A549 (cell line): ENCODE measurements around the gene PPP1R18. TPM values are rescaled to one million over a fixed set of nuclear protein-coding genes. Genes with fewer than 3 reads are reported as not detected.
"Not testable (repeated sequence)": the region's sequence is repeated elsewhere in the genome, so short reads cannot be mapped to it uniquely, and the experiment has no call there.

ENCODE experiments used
- ATAC-seq, 2 experiments: fragments of 200-7000 bp in 1 of 2; fragments of >200 bp in 1 of 2; cut with Nextera tagmentation in 1 of 2; cut with Tn5 transposase in 1 of 2; 3 replicates each; pipeline versions ENCODE4 v1.8.0 to v1.9.1; 2018 to 2020; ENCODE audit warnings: mild to moderate bottlenecking in 1 of 2, moderate library complexity in 1 of 2
- CTCF ChIA-PET: fragments of 300-600 bp; sonication (Branson Sonifier 250); formaldehyde crosslinking; extraction: SDS; loops from one replicate; lab custom pipeline; 2021; ENCODE audit warnings: antibody characterized with exemption, inconsistent platforms; lab: Yijun Ruan, JAX
- POLR2A ChIA-PET: fragments of 350-600 bp; formaldehyde crosslinking; extraction: SDS; loops from one replicate; lab custom pipeline; 2021; ENCODE audit warnings: antibody characterized with exemption, inconsistent platforms; lab: Yijun Ruan, JAX
- DNase-seq, 2 experiments: peaks; one replicate each; pipeline versions ENCODE4 v3.0.0 to v3.0.0-alpha.2; 2011 to 2016; ENCODE audit warnings: low read depth in 1 of 2, low spot score in 1 of 2
- FAIRE-seq: peaks from 2 replicates; lab custom pipeline; 2011; peaks lifted over from hg19 to GRCh38; lab: Jason Lieb, UNC
- H3K27ac ChIP-seq, 2 experiments: fragments of >200 bp; sonication (Bioruptor Twin); formaldehyde crosslinking; 3 replicates each; pipeline ENCODE4 v1.5.1; 2016 to 2017
- H3K4me1 ChIP-seq: fragments of >200 bp; sonication (Bioruptor Twin); formaldehyde crosslinking; 3 replicates; pipeline ENCODE4 v1.6.1; 2016
- H3K4me2 ChIP-seq: fragments of >200 bp; sonication (Bioruptor Twin); formaldehyde crosslinking; 3 replicates; pipeline ENCODE4 v1.6.1; 2016
- H3K4me3 ChIP-seq: fragments of >200 bp; sonication (Bioruptor Twin); formaldehyde crosslinking; 3 replicates; pipeline ENCODE4 v1.5.1; 2016
- H3K9me3 ChIP-seq: fragments of >200 bp; sonication (Bioruptor Twin); formaldehyde crosslinking; 3 replicates; pipeline ENCODE4 v1.6.1; 2016
- CBX8 ChIP-seq: fragments of 200-600 bp; sonication (generic); IDR thresholded peaks from 2 replicates; pipeline ENCODE4 v1.6.1; 2016
- CEBPB ChIP-seq, 2 experiments: fragments of >200 bp in 1 of 2; sonication (Bioruptor Twin) in 1 of 2; formaldehyde crosslinking in 1 of 2; IDR thresholded peaks; 2 replicates each; pipeline ENCODE4 v1.6.1; 2012 to 2016
- CHD4 ChIP-seq: fragments of 200-600 bp; sonication (generic); IDR thresholded peaks from 2 replicates; pipeline ENCODE4 v1.6.1; 2016; ENCODE audit warnings: antibody characterized with exemption, mild to moderate bottlenecking, borderline replicate concordance
- EHF ChIP-seq: fragments of 250-450 bp; sonication (Bioruptor Pico); IDR thresholded peaks from 2 replicates; pipeline ENCODE4 v1.5.0; 2020; ENCODE audit warnings: mild to moderate bottlenecking
- EHMT2 ChIP-seq: fragments of 200-600 bp; sonication (generic); IDR thresholded peaks from 2 replicates; pipeline ENCODE4 v1.6.1; 2016; ENCODE audit warnings: antibody characterized with exemption, low read depth, mild to moderate bottlenecking, moderate library complexity
- HOXA7 ChIP-seq: fragments of 250-450 bp; sonication (Bioruptor Pico); IDR thresholded peaks from 2 replicates; pipeline ENCODE4 v1.5.0; 2020; ENCODE audit warnings: mild to moderate bottlenecking, moderate library complexity
- HOXB13 ChIP-seq: fragments of 250-450 bp; sonication (Bioruptor Pico); IDR thresholded peaks from 2 replicates; pipeline ENCODE4 v1.5.0; 2020; ENCODE audit warnings: low read depth, mild to moderate bottlenecking, moderate library complexity
- JUN ChIP-seq, 2 experiments: fragments of >200 bp; sonication (Bioruptor Twin); formaldehyde crosslinking; IDR thresholded peaks; 2 replicates in 1 of 2; 3 replicates in 1 of 2; pipeline ENCODE4 v1.6.1; 2016 to 2017
- KDM1A ChIP-seq: fragments of 200-600 bp; sonication (generic); IDR thresholded peaks from 2 replicates; pipeline ENCODE4 v1.6.1; 2016; ENCODE audit warnings: low read depth, mild to moderate bottlenecking
- MAFK ChIP-seq: fragments of 450-650 bp; IDR thresholded peaks from 2 replicates; pipeline ENCODE4 v1.6.1; 2014; ENCODE audit not compliant: partially characterized antibody
- POLR2A ChIP-seq: IDR thresholded peaks from 2 replicates; pipeline ENCODE4 v1.6.1; 2012; ENCODE audit warnings: mild to moderate bottlenecking, low read length
- POLR2AphosphoS2 ChIP-seq: conservative IDR thresholded peaks from 2 replicates; pipeline ENCODE4 v1.6.1; 2012; ENCODE audit warnings: low read length, improper control_type of control experiment, inconsistent platforms
- SREBF2 ChIP-seq: fragments of 450-650 bp; IDR thresholded peaks from 2 replicates; pipeline ENCODE4 v1.6.1; 2014; ENCODE audit warnings: mild to moderate bottlenecking, moderate library complexity
- TFCP2L1 ChIP-seq: fragments of 250-450 bp; sonication (Bioruptor Pico); IDR thresholded peaks from 2 replicates; pipeline ENCODE4 v1.5.0; 2021; ENCODE audit warnings: mild to moderate bottlenecking
- ZFP36 ChIP-seq: fragments of 450-650 bp; IDR thresholded peaks from 2 replicates; pipeline ENCODE4 v1.6.1; 2014; ENCODE audit warnings: borderline replicate concordance; ENCODE audit not compliant: partially characterized antibody
- ZNF302 ChIP-seq: fragments of 250-450 bp; sonication (Bioruptor Pico); IDR thresholded peaks from 2 replicates; pipeline ENCODE4 v1.9.0; 2021; ENCODE audit warnings: inconsistent platforms, mild to moderate bottlenecking, moderate library complexity
- ZSCAN20 ChIP-seq: fragments of 250-450 bp; sonication (Bioruptor Pico); IDR thresholded peaks from 2 replicates; pipeline ENCODE4 v1.8.0; 2022; ENCODE audit warnings: mild to moderate bottlenecking, moderate library complexity
- WGBS: methylation state at CpG from one replicate; pipeline ENCODE4 v1.1.6; 2017; ENCODE audit errors: missing lambda C conversion rate; 5-methylcytosine and 5-hydroxymethylcytosine counted together
- polyA plus RNA-seq, 4 experiments: library from polyadenylated mRNA; depleted of rRNA in 3 of 4; stranded (reverse); fragments of >200 nt; fragmentation: RNase III in 1 of 4; extraction: RNeasy Plus Mini Kit Qiagen cat#74134 plus additional on column Dnase treatment in 1 of 4; gene quantifications; 2 replicates in 3 of 4; 3 replicates in 1 of 4; pipeline ENCODE4 v1.2.3, GENCODE V29; 2011 to 2017
- TF ChIP-seq, protein P1 (sequence below): fragments of 450-650 bp; IDR thresholded peaks from 2 replicates; pipeline ENCODE4 v1.6.1; 2014; ENCODE audit warnings: antibody characterized with exemption
- TF ChIP-seq, protein P2 (sequence below): IDR thresholded peaks from 2 replicates; pipeline ENCODE4 v1.6.1; 2012; ENCODE audit warnings: low read depth, borderline replicate concordance
- TF ChIP-seq, protein P3 (sequence below): fragments of >200 bp; sonication (Bioruptor Twin); formaldehyde crosslinking; IDR thresholded peaks from 2 replicates; pipeline ENCODE4 v1.6.1; 2016
- TF ChIP-seq, protein P4 (sequence below): fragments of 150-350 bp; IDR thresholded peaks from 2 replicates; pipeline ENCODE4 v1.6.1; 2014; ENCODE audit warnings: low read depth, mild to moderate bottlenecking, low read length
- TF ChIP-seq, protein P5 (sequence below): IDR thresholded peaks from 2 replicates; pipeline ENCODE4 v1.6.1; 2012
- TF ChIP-seq, protein P6 (sequence below): fragments of >200 bp; sonication (Bioruptor Twin); formaldehyde crosslinking; IDR thresholded peaks from 3 replicates; pipeline ENCODE4 v1.6.1; 2016

PPP1R18 gene
- polyA plus RNA-seq, 2 of the 4 experiments (the other 2 are of a cell fraction): 17.1 to 20.6 TPM

DNA sequence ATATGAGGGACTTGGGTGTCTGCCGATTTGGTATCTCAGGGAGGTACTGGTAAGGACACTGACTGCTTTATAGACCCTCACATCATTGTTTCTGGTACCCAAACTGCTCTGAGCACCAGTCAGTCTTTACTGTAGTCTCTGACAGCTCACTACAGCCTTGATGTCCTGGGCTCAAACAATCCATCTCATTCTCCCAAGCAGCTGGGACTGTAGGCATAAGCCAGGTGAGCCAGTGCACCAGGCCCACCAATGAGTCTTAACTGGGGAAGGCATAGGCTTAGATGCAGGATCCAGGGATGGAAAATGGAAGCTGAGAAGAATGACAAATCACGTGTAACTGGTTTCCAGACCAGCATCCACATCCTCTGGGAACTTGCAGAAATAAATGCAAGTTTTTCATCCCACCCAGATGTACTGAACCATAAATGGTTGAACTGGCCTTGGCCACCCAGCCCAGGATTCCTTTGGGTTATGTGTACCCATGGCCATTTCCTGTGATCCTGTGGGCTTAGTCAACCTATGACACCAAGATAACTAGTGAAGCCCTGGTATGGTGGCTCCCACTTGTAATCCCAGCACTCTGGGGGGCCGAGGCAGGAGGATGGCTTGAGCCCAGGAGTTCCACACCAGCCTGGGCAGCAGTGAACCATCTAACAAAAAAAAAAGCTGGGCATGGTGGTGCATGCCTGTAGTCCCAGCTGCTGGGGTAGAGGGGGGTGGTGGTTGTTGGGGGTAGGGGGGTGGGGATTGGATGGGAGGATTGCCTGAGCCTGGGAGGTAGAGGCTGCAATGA, 39.5 kb upstream of the PPP1R18 start (continued):
- no peak for TF ChIP-seq MAFK
- peak; percentile 84; the same call in 1 of the 2 replicates for TF ChIP-seq HOXA7 (CRISPR knock-in tag)
- TF ChIP-seq POLR2AphosphoS2: peak; percentile 76
- TF ChIP-seq, all 56 proteins: peak for 8

DNA sequence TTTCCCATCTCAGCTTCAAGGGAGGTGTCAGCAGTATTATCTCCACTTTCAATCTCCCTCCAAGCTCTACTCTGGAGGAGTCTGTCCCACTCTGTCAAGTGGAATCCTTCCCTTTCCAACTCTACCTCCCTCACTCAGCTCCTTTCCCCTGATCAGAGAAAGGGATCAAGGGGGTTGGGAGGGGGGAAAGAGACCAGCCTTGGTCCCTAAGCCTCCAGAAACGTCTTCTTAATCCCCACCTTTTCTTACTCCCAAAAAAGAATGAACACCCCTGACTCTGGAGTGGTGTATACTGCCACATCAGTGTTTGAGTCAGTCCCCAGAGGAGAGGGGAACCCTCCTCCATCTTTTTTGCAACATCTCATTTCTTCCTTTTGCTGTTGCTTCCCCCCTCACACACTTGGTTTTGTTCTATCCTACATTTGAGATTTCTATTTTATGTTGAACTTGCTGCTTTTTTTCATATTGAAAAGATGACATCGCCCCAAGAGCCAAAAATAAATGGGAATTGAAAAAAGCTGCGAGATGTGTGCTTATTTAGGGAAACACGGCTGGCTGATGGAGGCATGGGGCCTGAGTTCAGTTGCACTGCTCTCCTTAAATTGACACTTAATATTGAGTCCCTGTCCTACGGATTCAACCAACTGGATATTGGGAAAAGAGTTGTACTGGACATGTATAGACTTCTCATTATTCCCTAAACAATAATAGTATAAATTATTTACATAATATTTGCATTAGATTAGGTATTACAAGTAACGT, 38.6 kb upstream of the PPP1R18 start:
- 51% methylated on average over 6 of the region's 6 CpGs for WGBS
- DNase-seq: no peak
- no peak overlapping the region for H3K4me3 ChIP-seq
- ChIA-PET CTCF (interaction anchor here (0.6 to 18.8 kb wide), 5 partner anchors 7 to 111 kb away, joined by 3 to 539 read pairs (median 5); partner anchors contain the start of gene DHX16), POLR2A (interaction anchor here (0.6 kb wide), 2 partner anchors 38 to 424 kb away, joined by 3 to 4 read pairs; no protein-coding TSS in a partner anchor)
- no peaks in the 10 kb centered on the region for H3K9me3 ChIP-seq
- no peak for ATAC-seq
- peak overlapping the region in 1 of 2 experiments; percentile 10; a peak in 2 of 6 replicates for H3K27ac ChIP-seq
- H3K4me1 ChIP-seq: peaks cover 50% of the 10 kb centered on the region
- no peak for FAIRE-seq
- TF ChIP-seq CEBPB (IDR thresholded peaks at IDR 0.05) (no peak), KDM1A (no peak), CHD4 (no peak), ZFP36 (no peak), EHMT2 (no peak), POLR2A (no peak), TFCP2L1 (CRISPR knock-in tag) (peak; percentile 32; the same call in 1 of the 2 replicates), ZSCAN20 (CRISPR knock-in tag) (no peak), CBX8 (no peak), HOXB13 (CRISPR knock-in tag) (no peak), ZNF302 (CRISPR knock-in tag) (no peak), EHF (CRISPR knock-in tag) (no peak), JUN (IDR thresholded peaks at IDR 0.05) (peak; percentile 7 to 16; a peak in 4 of 5 replicates), SREBF2 (no peak)
- TF ChIP-seq, protein P1, sequence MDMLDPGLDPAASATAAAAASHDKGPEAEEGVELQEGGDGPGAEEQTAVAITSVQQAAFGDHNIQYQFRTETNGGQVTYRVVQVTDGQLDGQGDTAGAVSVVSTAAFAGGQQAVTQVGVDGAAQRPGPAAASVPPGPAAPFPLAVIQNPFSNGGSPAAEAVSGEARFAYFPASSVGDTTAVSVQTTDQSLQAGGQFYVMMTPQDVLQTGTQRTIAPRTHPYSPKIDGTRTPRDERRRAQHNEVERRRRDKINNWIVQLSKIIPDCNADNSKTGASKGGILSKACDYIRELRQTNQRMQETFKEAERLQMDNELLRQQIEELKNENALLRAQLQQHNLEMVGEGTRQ: no peak
- TF ChIP-seq, protein P2, sequence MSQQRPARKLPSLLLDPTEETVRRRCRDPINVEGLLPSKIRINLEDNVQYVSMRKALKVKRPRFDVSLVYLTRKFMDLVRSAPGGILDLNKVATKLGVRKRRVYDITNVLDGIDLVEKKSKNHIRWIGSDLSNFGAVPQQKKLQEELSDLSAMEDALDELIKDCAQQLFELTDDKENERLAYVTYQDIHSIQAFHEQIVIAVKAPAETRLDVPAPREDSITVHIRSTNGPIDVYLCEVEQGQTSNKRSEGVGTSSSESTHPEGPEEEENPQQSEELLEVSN: no peak
- TF ChIP-seq, protein P3, sequence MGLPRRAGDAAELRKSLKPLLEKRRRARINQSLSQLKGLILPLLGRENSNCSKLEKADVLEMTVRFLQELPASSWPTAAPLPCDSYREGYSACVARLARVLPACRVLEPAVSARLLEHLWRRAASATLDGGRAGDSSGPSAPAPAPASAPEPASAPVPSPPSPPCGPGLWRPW: no peak
- TF ChIP-seq, protein P4, sequence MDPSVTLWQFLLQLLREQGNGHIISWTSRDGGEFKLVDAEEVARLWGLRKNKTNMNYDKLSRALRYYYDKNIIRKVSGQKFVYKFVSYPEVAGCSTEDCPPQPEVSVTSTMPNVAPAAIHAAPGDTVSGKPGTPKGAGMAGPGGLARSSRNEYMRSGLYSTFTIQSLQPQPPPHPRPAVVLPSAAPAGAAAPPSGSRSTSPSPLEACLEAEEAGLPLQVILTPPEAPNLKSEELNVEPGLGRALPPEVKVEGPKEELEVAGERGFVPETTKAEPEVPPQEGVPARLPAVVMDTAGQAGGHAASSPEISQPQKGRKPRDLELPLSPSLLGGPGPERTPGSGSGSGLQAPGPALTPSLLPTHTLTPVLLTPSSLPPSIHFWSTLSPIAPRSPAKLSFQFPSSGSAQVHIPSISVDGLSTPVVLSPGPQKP: no peak
- TF ChIP-seq, protein P5, sequence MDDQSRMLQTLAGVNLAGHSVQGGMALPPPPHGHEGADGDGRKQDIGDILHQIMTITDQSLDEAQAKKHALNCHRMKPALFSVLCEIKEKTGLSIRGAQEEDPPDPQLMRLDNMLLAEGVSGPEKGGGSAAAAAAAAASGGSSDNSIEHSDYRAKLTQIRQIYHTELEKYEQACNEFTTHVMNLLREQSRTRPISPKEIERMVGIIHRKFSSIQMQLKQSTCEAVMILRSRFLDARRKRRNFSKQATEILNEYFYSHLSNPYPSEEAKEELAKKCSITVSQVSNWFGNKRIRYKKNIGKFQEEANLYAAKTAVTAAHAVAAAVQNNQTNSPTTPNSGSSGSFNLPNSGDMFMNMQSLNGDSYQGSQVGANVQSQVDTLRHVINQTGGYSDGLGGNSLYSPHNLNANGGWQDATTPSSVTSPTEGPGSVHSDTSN: 0 out of 2 replicates have a peak, but pooled peaks have one; percentile 15
- TF ChIP-seq, protein P6, sequence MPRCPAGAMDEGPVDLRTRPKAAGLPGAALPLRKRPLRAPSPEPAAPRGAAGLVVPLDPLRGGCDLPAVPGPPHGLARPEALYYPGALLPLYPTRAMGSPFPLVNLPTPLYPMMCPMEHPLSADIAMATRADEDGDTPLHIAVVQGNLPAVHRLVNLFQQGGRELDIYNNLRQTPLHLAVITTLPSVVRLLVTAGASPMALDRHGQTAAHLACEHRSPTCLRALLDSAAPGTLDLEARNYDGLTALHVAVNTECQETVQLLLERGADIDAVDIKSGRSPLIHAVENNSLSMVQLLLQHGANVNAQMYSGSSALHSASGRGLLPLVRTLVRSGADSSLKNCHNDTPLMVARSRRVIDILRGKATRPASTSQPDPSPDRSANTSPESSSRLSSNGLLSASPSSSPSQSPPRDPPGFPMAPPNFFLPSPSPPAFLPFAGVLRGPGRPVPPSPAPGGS: no peak
- H3K4me2 ChIP-seq: peak overlapping the region; percentile 96; the same call in 2 of the 3 replicates

DNA sequence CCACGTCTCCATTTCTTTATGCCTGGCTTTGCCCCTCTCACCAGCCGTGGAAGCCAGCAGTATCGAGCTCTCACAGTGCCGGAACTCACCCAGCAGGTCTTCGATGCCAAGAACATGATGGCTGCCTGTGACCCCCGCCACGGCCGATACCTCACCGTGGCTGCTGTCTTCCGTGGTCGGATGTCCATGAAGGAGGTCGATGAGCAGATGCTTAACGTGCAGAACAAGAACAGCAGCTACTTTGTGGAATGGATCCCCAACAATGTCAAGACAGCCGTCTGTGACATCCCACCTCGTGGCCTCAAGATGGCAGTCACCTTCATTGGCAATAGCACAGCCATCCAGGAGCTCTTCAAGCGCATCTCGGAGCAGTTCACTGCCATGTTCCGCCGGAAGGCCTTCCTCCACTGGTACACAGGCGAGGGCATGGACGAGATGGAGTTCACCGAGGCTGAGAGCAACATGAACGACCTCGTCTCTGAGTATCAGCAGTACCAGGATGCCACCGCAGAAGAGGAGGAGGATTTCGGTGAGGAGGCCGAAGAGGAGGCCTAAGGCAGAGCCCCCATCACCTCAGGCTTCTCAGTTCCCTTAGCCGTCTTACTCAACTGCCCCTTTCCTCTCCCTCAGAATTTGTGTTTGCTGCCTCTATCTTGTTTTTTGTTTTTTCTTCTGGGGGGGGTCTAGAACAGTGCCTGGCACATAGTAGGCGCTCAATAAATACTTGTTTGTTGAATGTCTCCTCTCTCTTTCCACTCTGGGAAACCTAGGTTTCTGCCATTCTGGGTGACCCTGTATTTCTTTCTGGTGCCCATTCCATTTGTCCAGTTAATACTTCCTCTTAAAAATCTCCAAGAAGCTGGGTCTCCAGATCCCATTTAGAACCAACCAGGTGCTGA, 37.6 kb upstream of the PPP1R18 start:
- ChIA-PET POLR2A (interaction anchor here (0.6 to 2.0 kb wide), 2 partner anchors 37 to 45 kb away, joined by 3 to 11 read pairs; no protein-coding TSS in a partner anchor), CTCF (interaction anchor here (0.6 to 18.8 kb wide), 20 partner anchors 8 to 355 kb away, joined by 3 to 539 read pairs (median 5); partner anchors contain the start of genes DDR1, DHX16 and NRM)
- ATAC-seq, H3K4me3 ChIP-seq, DNase-seq, FAIRE-seq, H3K9me3 ChIP-seq: not testable (repeated sequence)
- Histone ChIP-seq H3K27ac (peak overlapping the region in 1 of 2 experiments; percentile 10; a peak in 1 of 6 replicates), H3K4me2 (peak overlapping the region; percentile 96), H3K4me1 (peaks cover 54% of the 10 kb centered on the region)
- WGBS: 80% methylated on average over 17 of the region's 29 CpGs
